ENCODE data around the gene BMP5. TPM values are rescaled to one million over a fixed set of nuclear protein-coding genes. Genes with fewer than 3 reads are reported as not detected.

BMP5 gene
- polyA plus RNA-seq, 1 donor from 2014 or later, result 0.14 TPM

DNA sequence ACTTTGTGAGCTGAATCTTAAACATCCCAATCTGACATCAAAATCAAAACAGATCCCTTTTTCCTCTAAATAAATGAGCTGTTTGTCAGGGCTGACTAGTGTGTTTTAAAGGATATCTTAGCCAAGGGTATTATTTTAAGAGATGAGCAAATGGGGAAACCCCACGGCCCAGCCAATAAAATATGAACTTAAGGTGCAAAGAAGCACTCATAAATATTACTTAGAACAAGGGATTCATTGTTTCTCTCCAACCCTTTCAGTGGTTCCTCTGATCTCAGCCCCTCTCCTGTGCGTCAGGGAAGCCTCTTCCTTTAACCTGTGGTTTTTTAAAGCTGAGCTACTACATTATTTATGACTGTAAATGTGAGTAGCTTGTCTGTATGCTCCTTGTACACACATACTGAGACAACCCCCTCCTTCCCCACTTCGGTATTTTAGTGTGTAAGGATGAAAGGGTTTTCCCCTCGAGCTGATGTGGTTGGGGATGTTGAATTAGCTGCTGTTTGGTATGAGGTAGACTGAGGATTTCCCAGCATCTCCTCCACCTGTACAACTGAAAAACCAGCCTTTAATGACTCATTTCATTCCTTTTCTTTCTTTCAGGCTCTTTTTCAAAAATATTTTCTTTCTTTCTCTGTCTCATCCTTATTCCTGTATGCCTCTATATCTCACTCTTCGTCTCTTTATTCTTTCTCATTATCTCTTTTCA lies 6.5 kb downstream of the BMP5 start:
- no peak overlapping the region for H3K4me2 ChIP-seq (ENCODE audit: low read length)
- no peaks in the 10 kb centered on the region for H3K36me3 ChIP-seq (ENCODE audit: insufficient read depth, low read length)
- no peaks in the 10 kb centered on the region for H3K9me2 ChIP-seq (ENCODE audit: insufficient read depth, low read length)
- no peak overlapping the region for H3K4me3 ChIP-seq (ENCODE audit: low read length)
- H2AFZ ChIP-seq (ENCODE audit: low read depth, low read length), result no peak overlapping the region
- no peaks in the 10 kb centered on the region for H3K27me3 ChIP-seq (ENCODE audit: insufficient read depth, low read depth, low read length)
- H4K20me1 ChIP-seq (ENCODE audit: insufficient read depth), result no peaks in the 10 kb centered on the region
- TF ChIP-seq SMC3 (conservative IDR thresholded peaks at IDR 0.05; ENCODE audit: poor library complexity) (no peak), POLR2AphosphoS5 (IDR thresholded peaks at IDR 0.05) (no peak), EZH2 (IDR thresholded peaks at IDR 0.05; ENCODE audit: borderline replicate concordance, insufficient read depth, low read length, poor library complexity, severe bottlenecking) (no peak), MXI1 (conservative IDR thresholded peaks at IDR 0.05; ENCODE audit: poor library complexity, severe bottlenecking) (no peak), TAF1 (IDR thresholded peaks at IDR 0.05; ENCODE audit: low read depth) (no peak), RAD21 (conservative IDR thresholded peaks at IDR 0.05) (no peak), EP300 (conservative IDR thresholded peaks at IDR 0.05; ENCODE audit: poor library complexity, severe bottlenecking) (no peak)
- TF ChIP-seq, protein P1, sequence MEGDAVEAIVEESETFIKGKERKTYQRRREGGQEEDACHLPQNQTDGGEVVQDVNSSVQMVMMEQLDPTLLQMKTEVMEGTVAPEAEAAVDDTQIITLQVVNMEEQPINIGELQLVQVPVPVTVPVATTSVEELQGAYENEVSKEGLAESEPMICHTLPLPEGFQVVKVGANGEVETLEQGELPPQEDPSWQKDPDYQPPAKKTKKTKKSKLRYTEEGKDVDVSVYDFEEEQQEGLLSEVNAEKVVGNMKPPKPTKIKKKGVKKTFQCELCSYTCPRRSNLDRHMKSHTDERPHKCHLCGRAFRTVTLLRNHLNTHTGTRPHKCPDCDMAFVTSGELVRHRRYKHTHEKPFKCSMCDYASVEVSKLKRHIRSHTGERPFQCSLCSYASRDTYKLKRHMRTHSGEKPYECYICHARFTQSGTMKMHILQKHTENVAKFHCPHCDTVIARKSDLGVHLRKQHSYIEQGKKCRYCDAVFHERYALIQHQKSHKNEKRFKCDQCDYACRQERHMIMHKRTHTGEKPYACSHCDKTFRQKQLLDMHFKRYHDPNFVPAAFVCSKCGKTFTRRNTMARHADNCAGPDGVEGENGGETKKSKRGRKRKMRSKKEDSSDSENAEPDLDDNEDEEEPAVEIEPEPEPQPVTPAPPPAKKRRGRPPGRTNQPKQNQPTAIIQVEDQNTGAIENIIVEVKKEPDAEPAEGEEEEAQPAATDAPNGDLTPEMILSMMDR (IDR thresholded peaks at IDR 0.05; ENCODE audit: poor library complexity, severe bottlenecking), result no peak
- TF ChIP-seq, protein P2, sequence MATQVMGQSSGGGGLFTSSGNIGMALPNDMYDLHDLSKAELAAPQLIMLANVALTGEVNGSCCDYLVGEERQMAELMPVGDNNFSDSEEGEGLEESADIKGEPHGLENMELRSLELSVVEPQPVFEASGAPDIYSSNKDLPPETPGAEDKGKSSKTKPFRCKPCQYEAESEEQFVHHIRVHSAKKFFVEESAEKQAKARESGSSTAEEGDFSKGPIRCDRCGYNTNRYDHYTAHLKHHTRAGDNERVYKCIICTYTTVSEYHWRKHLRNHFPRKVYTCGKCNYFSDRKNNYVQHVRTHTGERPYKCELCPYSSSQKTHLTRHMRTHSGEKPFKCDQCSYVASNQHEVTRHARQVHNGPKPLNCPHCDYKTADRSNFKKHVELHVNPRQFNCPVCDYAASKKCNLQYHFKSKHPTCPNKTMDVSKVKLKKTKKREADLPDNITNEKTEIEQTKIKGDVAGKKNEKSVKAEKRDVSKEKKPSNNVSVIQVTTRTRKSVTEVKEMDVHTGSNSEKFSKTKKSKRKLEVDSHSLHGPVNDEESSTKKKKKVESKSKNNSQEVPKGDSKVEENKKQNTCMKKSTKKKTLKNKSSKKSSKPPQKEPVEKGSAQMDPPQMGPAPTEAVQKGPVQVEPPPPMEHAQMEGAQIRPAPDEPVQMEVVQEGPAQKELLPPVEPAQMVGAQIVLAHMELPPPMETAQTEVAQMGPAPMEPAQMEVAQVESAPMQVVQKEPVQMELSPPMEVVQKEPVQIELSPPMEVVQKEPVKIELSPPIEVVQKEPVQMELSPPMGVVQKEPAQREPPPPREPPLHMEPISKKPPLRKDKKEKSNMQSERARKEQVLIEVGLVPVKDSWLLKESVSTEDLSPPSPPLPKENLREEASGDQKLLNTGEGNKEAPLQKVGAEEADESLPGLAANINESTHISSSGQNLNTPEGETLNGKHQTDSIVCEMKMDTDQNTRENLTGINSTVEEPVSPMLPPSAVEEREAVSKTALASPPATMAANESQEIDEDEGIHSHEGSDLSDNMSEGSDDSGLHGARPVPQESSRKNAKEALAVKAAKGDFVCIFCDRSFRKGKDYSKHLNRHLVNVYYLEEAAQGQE (IDR thresholded peaks at IDR 0.05; ENCODE audit: borderline replicate concordance), result no peak
- no peaks in the 10 kb centered on the region for H3F3A ChIP-seq (ENCODE audit: insufficient read depth, low read length, poor library complexity, severe bottlenecking)
- peak overlapping the region; percentile 13 for H3K27ac ChIP-seq (ENCODE audit: low read length)
- H3K79me2 ChIP-seq (replicated peaks; ENCODE audit: insufficient read depth, low read length), result no peaks in the 10 kb centered on the region
- no peak overlapping the region for H3K9ac ChIP-seq (ENCODE audit: low read length)
- no peaks in the 10 kb centered on the region for H3K9me3 ChIP-seq (ENCODE audit: low read length)

DNA sequence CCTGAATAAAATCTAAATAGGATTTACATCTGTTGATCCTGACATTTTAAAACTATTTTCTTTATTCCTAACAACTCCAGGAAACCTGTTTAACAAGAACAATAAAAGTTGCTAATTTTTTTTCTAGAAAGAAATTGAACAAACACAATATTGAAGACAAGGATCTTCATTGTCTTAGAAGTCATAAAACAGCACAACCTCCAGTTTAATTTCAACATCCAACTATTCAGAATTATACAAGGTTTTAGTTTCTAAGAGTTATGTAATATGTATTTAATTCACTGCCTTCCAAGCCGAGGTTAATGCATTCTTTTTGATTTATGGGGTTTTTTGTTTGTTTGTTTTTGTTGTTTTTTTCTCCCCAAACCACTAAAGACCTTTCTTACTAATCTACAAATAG lies 7.2 kb downstream of the BMP5 start:
- Histone ChIP-seq H4K20me1 (ENCODE audit: insufficient read depth) (no peaks in the 10 kb centered on the region), H3K4me2 (ENCODE audit: low read length) (no peak overlapping the region), H3K9me2 (ENCODE audit: insufficient read depth, low read length) (no peaks in the 10 kb centered on the region), H3K27ac (ENCODE audit: low read length) (no peak overlapping the region), H3K36me3 (ENCODE audit: insufficient read depth, low read length) (no peaks in the 10 kb centered on the region), H3K9ac (ENCODE audit: low read length) (no peak overlapping the region), H3K79me2 (replicated peaks; ENCODE audit: insufficient read depth, low read length) (no peaks in the 10 kb centered on the region), H3K9me3 (ENCODE audit: low read length) (no peaks in the 10 kb centered on the region), H3K4me3 (ENCODE audit: low read length) (no peak overlapping the region), H3F3A (ENCODE audit: insufficient read depth, low read length, poor library complexity, severe bottlenecking) (no peaks in the 10 kb centered on the region), H3K27me3 (ENCODE audit: insufficient read depth, low read depth, low read length) (no peaks in the 10 kb centered on the region), H2AFZ (ENCODE audit: low read depth, low read length) (no peak overlapping the region)
- TF ChIP-seq SMC3 (conservative IDR thresholded peaks at IDR 0.05; ENCODE audit: poor library complexity) (no peak), EP300 (conservative IDR thresholded peaks at IDR 0.05; ENCODE audit: poor library complexity, severe bottlenecking) (no peak), TAF1 (IDR thresholded peaks at IDR 0.05; ENCODE audit: low read depth) (no peak), POLR2AphosphoS5 (IDR thresholded peaks at IDR 0.05) (no peak), RAD21 (conservative IDR thresholded peaks at IDR 0.05) (no peak), EZH2 (IDR thresholded peaks at IDR 0.05; ENCODE audit: borderline replicate concordance, insufficient read depth, low read length, poor library complexity, severe bottlenecking) (no peak), MXI1 (conservative IDR thresholded peaks at IDR 0.05; ENCODE audit: poor library complexity, severe bottlenecking) (no peak)
- TF ChIP-seq, protein P1 (IDR thresholded peaks at IDR 0.05; ENCODE audit: poor library complexity, severe bottlenecking), result no peak
- TF ChIP-seq, protein P2 (IDR thresholded peaks at IDR 0.05; ENCODE audit: borderline replicate concordance), result no peak
